OCI-LY7 (cell line): ENCODE measurements around the gene SIN3B. TPM values are rescaled to one million over a fixed set of nuclear protein-coding genes. Genes with fewer than 3 reads are reported as not detected.

ENCODE experiments used
- BruUV-seq: library from RNA; stranded (reverse); fragments of 400-500 nt; replicated peaks from 2 replicates; lab custom pipeline; 2021; lab: Mats Ljungman, UMichigan
- CTCF ChIA-PET: fragments of 300-600 bp; sonication (Branson Sonifier 250); formaldehyde crosslinking; loops from one replicate; lab custom pipeline; 2022; ENCODE audit warnings: antibody characterized with exemption; ENCODE audit not compliant: unreplicated experiment; lab: Charles Lee
- POLR2A ChIA-PET: fragments of 300-600 bp; sonication (Branson Sonifier 250); formaldehyde crosslinking; loops from one replicate; lab custom pipeline; 2022; ENCODE audit warnings: antibody characterized with exemption; lab: Charles Lee
- DNase-seq: peaks from one replicate; pipeline ENCODE4 v3.0.0-alpha.2; 2015; ENCODE audit warnings: low spot score
- H2AFZ ChIP-seq: fragments of 200-600 bp; sonication (generic), shearing (Covaris generic); 2 replicates; pipeline ENCODE4 v1.6.1; 2014; ENCODE audit warnings: mild to moderate bottlenecking, antibody characterized with exemption, low read length, moderate library complexity
- H3K27ac ChIP-seq: fragments of 200-600 bp; sonication (generic); 2 replicates; pipeline ENCODE4 v1.5.1; 2014; ENCODE audit warnings: mixed run types, low read depth, mild to moderate bottlenecking, moderate library complexity, low read length, inconsistent platforms; ENCODE audit not compliant: poor library complexity, severe bottlenecking
- H3K36me3 ChIP-seq: fragments of 200-600 bp; sonication (generic); 2 replicates; pipeline ENCODE4 v1.6.1; 2014; ENCODE audit warnings: mild to moderate bottlenecking, antibody characterized with exemption, low read length, moderate library complexity, mixed read lengths; ENCODE audit not compliant: insufficient read depth
- H3K4me1 ChIP-seq: fragments of 200-600 bp; sonication (generic); 2 replicates; pipeline ENCODE4 v1.5.1; 2014; ENCODE audit warnings: mild to moderate bottlenecking, low read length; ENCODE audit not compliant: insufficient read depth, poor library complexity, severe bottlenecking
- H3K4me2 ChIP-seq: fragments of 200-600 bp; sonication (generic); 2 replicates; pipeline ENCODE4 v1.6.1; 2014; ENCODE audit warnings: mild to moderate bottlenecking, low read length
- H3K4me3 ChIP-seq: fragments of 200-600 bp; sonication (generic); 2 replicates; pipeline ENCODE4 v1.5.1; 2014; ENCODE audit warnings: mild to moderate bottlenecking, low read depth, low read length; ENCODE audit not compliant: poor library complexity, severe bottlenecking
- H3K79me2 ChIP-seq: fragments of 200-600 bp; sonication (generic); 2 replicates; pipeline ENCODE4 v1.6.1; 2016; ENCODE audit warnings: low read depth, mild to moderate bottlenecking, low read length, moderate library complexity, mixed read lengths; ENCODE audit not compliant: insufficient read depth
- H3K9me2 ChIP-seq: fragments of 200-600 bp; sonication (generic); 2 replicates; pipeline ENCODE4 v1.6.1; 2016; ENCODE audit warnings: mild to moderate bottlenecking, low read length, mixed read lengths; ENCODE audit not compliant: insufficient read depth
- H3K9me3 ChIP-seq: fragments of 200-600 bp; sonication (generic); 2 replicates; pipeline ENCODE4 v1.6.1; 2014; ENCODE audit warnings: mild to moderate bottlenecking, mixed run types, low read length, mixed read lengths
- H4K20me1 ChIP-seq: fragments of 200-600 bp; sonication (generic); 2 replicates; pipeline ENCODE4 v1.6.1; 2014; ENCODE audit warnings: mild to moderate bottlenecking, antibody characterized with exemption, low read length, moderate library complexity, mixed read lengths; ENCODE audit not compliant: insufficient read depth
- CTCF ChIP-seq: fragments of 200-600 bp; sonication (generic); conservative IDR thresholded peaks from 2 replicates; pipeline ENCODE4 v1.5.1; 2014; ENCODE audit warnings: mild to moderate bottlenecking, antibody characterized with exemption, low read length, moderate library complexity, mixed read lengths
- EZH2phosphoT487 ChIP-seq: fragments of 200-600 bp; sonication (generic); IDR thresholded peaks from 2 replicates; pipeline ENCODE4 v1.6.1; 2018; ENCODE audit warnings: low read depth, borderline replicate concordance, mild to moderate bottlenecking, mixed run types, antibody characterized with exemption, low read length, moderate library complexity, mixed read lengths
- intact Hi-C: fragments of 100-400 bp; cut with micrococcal nuclease; formaldehyde crosslinking; loops from one replicate; pipeline ENCODE4 v1.10.0; 2022; ENCODE audit not compliant: unreplicated experiment
- total RNA-seq, 2 experiments: library from RNA; depleted of rRNA in 1 of 2; stranded (reverse); fragments of >200 nt in 1 of 2; shearing (Covaris generic) in 1 of 2; gene quantifications; 2 replicates each; pipeline ENCODE4 v1.2.3, GENCODE V29; 2014 to 2022

The SIN3B gene
- total RNA-seq, 2 experiments from 2014 or later: 19.4 to 45.4 TPM

- Histone ChIP-seq H3K9me3 (no peaks in the 10 kb centered on the region), H3K4me2 (no peak overlapping the region), H2AFZ (no peak overlapping the region), H3K36me3 (no peaks in the 10 kb centered on the region), H3K27ac (no peak overlapping the region), H3K79me2 (no peaks in the 10 kb centered on the region), H3K4me3 (no peak overlapping the region), H4K20me1 (no peaks in the 10 kb centered on the region), H3K4me1 (peaks cover 7% of the 10 kb centered on the region), H3K9me2 (no peaks in the 10 kb centered on the region)
- ChIA-PET POLR2A (interaction anchor here (0.6 to 0.9 kb wide), 2 partner anchors 21 to 73 kb away, joined by 4 to 6 read pairs; no protein-coding TSS in a partner anchor), CTCF (interaction anchor here (0.6 kb wide), 1 partner anchor 472 kb away, joined by 3 read pairs; no protein-coding TSS in a partner anchor)
- peak; percentile 33 for DNase-seq
- BruUV-seq: no TSS peak
- intact Hi-C loops: no loop called here
- TF ChIP-seq CTCF: no peak
These were observed 27.6 kb upstream of the SIN3B start for GRCh38 chr19:16801600-16802013.

GRCh38 chr19:16804176-16804575 lies 25.0 kb upstream of the SIN3B start:
- Histone ChIP-seq H3K27ac (no peak overlapping the region), H3K36me3 (no peaks in the 10 kb centered on the region), H3K79me2 (no peaks in the 10 kb centered on the region), H2AFZ (no peak overlapping the region), H3K4me1 (peaks cover 7% of the 10 kb centered on the region), H3K9me2 (no peaks in the 10 kb centered on the region), H4K20me1 (no peaks in the 10 kb centered on the region), H3K4me2 (no peak overlapping the region), H3K9me3 (no peaks in the 10 kb centered on the region), H3K4me3 (no peak overlapping the region)
- CTCF ChIA-PET: no interaction called here
- TF ChIP-seq CTCF (no peak), EZH2phosphoT487 (no peak)
- POLR2A ChIA-PET: interaction anchor here (0.5 kb wide), 1 partner anchor 180 kb away, joined by 4 read pairs; no protein-coding TSS in a partner anchor
- no peak for DNase-seq
- no TSS peak for BruUV-seq
- intact Hi-C loops: no loop called here

- no peak overlapping the region for H3K4me3 ChIP-seq
- no peaks in the 10 kb centered on the region for H3K79me2 ChIP-seq
- H3K36me3 ChIP-seq: no peaks in the 10 kb centered on the region
- H3K9me2 ChIP-seq: no peaks in the 10 kb centered on the region
- H3K4me1 ChIP-seq: peaks cover 2% of the 10 kb centered on the region
- no peaks in the 10 kb centered on the region for H4K20me1 ChIP-seq
- H3K9me3 ChIP-seq: no peaks in the 10 kb centered on the region
- intact Hi-C loops: no loop called here
- H3K27ac ChIP-seq: no peak overlapping the region
- DNase-seq: no peak
- POLR2A ChIA-PET: interaction anchor here (0.9 kb wide), 1 partner anchor 21 kb away, joined by 5 read pairs; no protein-coding TSS in a partner anchor
- CTCF ChIA-PET: no interaction called here
- no peak overlapping the region for H3K4me2 ChIP-seq
- no peak for TF ChIP-seq CTCF
- no peak for TF ChIP-seq EZH2phosphoT487
- no TSS peak for BruUV-seq
- H2AFZ ChIP-seq: no peak overlapping the region
These were observed 21.5 kb upstream of the SIN3B start for GRCh38 chr19:16807549-16808284.
